GM18909 (cell line): ENCODE results near the gene GADD45A.
"Not testable (repeated sequence)": the region's sequence is repeated elsewhere in the genome, so short reads cannot be mapped to it uniquely, and the experiment has no call there.

Experiments used
- ATAC-seq: cut with Tn5 transposase; IDR thresholded peaks from one replicate; pipeline ENCODE4 v1.9.1; 2021; ENCODE audit warnings: mild to moderate bottlenecking; ENCODE audit not compliant: unreplicated experiment, poor library complexity

Gene GADD45A

DNA sequence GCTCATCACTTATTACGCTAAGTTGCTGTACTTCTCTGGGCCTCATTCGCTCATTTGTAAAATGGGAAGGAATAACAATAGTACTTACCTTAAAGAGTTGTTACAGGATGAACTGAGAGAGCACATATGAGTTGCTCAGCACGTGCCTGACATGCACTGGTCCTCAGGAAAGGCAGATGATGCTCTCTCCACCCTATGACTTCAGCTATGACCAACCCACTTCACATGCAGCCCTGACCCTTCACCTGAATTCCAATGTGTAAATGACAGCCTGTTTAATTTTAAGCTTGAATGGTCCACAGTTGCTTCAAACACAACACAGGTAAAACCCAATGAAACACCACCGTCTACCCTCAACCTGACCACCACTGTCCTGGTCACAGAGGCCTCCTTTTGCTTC is 32.9 kb downstream of the GADD45A start:
- no peak for ATAC-seq

DNA sequence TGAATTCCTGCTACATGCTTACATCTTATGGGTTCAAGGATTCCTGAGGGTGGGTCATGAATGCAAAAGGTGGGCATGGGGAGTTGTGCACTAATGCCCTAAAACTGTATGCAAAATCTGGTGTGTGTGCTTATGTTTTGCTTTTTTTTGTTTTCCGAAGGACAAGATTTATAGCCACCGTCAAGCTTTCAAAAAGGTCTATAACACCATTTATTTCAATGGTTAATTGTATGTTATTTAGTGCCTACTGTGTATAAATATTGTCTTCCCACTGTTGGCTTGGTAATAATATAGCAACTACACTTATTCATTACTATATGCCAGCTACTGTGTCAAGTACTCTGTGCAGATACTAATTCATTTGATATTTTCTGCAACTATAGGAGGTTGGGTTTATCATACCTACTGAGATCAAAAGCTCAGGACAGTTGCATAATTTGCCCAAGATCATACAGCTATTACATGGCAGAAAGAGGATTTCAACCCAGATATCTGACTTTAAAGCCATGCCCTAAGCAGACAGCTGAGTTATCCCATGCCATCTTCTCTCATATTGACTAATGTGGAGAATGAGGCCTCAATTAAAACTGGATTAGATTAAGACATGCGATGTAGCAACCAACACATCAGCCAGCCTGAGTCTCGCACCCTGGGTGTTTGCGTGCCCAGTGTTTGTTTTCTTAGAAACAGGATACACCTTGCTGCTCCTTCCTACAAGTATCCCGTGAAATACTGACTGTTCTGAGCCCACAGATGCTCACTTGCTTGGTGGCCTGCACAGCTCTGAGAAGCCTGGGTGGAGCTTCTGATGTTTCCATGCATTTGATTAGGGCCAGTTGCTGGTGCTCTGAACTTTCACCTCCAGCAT is 34.6 kb downstream of the GADD45A start:
- no peak for ATAC-seq

DNA sequence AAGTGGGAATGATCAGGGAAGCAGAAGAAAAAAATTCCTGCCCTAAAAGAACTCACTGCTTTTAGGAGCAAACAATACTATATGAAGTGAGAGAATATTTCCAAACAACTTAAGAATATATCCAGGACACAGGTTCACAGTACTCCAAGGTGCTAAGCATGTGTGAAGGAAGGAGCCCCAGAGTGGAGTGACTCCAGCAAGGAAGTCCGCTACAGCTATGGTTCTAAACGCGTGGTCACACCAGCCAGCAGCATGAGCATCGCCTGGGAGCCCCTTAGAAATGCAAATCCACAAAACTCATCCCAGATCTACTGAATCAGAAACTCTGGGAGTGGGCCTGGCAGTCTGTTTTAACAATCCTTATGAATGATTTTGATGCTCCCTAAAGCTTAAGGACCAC is 36.1 kb downstream of the GADD45A start:
- no peak for ATAC-seq

DNA sequence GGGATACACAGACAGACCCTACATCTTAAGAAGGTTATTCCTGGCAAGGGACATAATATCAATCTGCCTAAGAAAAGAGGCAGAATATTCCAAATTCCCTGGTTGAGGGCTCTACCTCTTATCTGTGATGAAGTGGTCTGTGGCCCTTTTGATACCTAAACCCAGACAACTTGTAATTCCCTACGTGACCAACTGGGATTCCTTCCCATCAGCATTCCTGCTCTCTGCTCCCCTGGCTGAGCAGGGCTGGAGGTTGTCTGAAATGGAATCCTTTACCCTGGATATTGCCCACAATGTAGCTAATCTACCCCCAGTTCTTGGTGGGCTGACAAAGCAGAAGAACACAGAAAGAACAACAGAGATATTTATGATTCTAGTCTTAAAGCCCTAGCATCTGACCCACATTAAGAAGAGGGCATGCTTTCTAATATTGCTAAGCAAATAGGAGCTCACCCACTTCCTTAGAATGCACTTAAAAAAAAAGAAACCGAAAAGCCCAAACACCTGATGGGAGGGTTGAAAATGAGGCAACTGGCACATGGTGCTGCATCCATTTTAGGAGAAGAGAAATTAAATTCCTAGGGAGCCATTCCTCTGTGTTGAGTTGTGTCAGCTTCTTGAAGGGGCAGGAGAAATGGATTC is 36.8 kb downstream of the GADD45A start:
- no peak for ATAC-seq

DNA sequence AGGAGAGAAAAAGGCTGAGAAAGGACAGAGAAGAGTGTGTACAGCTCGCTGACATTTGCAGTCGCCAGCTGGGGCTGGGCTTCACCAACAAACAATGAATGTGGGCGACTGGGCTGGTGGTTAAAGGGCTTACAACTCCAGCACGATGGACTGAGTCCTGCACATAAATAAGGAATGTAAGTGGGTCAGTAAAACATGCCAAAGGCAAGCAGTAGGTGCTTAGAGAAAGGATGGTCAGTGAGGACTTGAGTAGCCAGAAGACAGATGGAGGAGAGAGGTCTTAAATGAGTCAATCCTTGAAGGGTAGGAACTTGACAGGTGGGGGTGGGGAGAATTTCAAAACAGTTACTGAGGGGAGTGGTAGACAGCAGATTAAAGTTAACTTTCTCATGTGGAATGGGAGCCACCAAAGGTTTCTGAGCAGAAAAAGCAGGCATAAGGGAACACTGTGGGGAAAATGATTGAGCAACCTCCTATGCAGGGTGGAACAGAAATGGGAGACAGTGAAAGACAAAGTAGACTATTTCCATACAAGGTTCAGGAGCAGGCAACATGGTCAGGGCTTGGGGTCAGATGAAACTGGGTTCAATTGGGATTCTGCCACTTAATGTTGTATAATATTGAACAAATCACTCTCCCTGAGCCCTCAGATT is 37.4 kb downstream of the GADD45A start:
- ATAC-seq: no peak

DNA sequence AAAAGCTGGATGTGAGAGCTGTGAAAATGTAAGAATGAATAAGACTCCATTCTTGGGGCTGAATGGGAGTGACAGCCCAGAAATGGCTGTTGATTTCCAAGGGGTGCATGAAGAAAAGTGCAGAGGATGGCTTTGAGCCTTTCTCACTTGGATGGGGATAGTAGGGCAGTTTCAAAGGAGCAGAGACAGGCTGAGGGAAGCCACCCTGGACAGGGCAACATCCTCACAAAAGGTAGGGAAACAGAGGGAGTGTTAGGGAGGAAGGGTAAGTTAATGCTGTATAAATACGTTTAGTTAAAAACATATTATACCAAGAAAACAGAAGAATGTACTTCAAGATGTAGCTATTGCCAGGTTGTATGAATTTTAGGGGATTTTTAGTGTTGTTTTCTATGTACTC is 38.1 kb downstream of the GADD45A start:
- ATAC-seq: no peak

DNA sequence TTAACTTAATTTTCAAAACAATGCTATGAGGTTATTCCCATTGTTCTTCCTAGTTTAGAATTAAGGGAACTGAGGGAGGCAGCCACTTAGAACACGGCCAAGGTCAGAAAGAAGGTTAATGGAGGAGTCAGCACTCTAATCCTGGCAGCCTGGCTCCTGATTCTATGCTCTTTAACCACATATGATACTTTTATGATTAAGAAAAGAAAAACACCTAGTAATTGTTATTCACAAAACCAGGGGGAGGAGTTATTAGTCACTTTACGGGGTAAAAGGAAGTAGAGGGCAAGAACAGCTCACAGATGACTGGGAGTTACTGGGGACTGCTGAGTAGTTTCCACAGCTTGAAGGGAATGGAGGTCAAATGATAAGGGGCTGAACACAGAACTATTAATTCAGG is 38.6 kb downstream of the GADD45A start:
- peak; percentile 79 for ATAC-seq

DNA sequence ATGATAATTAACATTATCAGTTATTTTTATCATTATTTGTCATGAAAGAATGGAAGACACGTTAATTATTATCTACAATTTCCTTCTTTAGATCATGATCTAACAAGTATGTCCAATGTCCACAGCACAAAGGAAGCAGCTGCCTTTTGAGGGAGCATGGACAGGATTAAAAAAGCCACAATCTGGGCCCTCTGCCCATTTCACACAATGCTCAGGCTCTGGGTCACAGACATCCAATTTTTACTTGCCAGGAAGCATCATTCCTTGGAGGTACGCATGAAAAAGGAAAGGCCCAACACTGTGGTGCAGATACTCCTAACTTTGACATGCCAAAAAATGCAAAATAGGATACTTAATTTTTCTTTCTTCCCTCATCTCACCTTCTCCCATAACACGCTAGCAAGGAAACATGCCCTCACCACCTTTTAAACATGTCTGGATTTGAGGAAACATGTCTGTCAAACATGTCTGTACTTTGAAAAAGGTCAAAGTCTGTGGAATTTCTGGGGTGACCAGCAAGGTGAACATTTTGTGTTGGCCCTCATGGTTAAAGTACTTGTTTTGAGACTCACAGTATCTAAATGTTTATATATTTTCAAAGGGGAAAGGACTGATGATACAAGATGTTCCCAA is 40.0 kb downstream of the GADD45A start:
- no peak for ATAC-seq

DNA sequence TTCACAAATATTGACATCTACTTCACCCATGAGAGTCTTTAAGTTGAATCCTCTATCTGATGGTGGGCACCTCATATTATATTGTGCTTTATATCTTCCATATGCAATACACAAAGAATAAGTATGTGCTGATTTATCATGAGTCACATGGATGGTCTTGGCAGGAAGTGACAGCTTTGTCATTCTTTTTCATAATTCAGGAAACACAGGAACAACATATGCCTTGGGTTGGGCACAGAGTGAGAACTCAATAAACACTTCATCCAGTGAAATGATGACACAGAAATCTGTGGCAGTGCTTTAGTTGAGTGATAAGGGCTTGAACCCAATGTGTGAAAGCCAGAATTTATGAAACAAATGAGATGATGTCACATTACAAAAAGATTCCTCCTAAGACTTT is 41.2 kb downstream of the GADD45A start:
- ATAC-seq: no peak

DNA sequence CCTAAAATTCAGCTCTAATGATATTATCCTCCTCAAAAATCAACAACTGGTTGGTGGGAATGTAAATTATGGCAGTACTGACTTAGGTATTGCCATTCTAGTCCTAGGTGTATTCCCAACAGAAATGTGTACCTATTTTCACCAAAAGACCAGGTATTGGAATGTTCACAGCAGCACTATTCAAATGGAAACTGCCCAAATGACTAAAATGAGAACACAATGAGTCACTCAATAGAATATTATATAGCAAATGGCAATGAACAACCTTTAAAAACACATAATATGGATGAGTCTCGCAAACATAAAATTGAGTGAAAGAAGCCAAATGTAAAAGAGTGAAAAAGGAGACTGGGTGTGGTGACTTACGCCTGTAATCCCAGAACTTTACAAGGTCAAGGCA is 44.9 kb downstream of the GADD45A start:
- no peak for ATAC-seq

DNA sequence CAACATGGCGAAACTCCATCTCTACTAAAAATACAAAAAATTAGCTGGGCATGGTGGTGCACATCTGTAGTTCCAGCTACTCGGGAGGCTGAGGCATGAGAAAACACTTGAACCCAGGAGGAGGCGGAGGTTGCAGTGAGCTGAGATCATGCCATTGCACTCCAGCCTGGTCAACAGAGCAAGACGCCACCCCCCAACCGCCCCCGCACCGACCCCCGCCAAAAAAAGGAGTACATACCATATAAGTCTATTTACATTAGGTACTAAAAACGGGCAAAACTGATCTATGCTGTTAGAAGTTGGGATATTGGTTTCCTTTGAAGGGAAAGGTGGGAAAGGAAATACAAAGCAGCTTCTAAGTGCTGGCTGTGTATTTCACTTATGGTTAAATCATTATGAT is 45.3 kb downstream of the GADD45A start:
- ATAC-seq: not testable (repeated sequence)

DNA sequence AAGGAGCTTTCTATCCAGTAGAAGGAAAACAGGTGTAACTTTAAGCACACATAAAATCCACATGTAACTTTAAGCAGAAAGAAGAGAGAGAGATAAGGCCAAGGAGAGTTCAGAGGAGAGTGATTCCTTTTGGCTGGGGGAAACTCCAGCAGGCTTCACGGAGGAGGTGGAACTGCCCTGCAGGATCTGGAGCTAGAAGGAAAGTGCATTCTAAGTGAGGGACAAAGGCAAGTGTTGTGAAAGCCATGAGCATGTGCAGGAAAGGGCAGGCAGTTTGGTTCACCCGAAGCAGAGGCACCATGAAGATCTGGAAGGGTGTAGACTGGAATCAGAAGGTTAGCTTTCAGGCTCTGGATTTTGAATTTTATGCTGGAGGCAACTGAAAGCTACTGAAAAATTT is 46.3 kb downstream of the GADD45A start:
- no peak for ATAC-seq

DNA sequence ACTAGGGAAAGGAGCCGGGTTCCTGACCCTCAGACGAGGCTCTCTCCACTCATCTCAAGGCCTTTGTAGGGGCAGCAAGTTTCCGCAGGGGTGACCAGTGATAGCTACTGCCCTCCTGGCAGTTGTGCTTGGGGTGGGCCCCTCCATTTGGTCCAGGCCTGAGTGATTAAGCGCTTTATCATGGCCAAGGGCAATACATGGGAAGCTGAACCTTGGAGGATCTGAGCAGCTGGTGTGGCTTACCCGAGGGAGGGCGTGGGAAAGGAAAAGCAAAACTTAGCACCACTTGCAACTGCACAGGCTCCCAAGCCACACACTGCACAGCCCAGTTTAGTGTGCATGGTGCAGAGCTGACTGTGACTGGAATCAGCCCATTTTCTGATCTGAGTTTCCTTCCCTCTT is 47.8 kb downstream of the GADD45A start:
- ATAC-seq: peak; percentile 38

DNA sequence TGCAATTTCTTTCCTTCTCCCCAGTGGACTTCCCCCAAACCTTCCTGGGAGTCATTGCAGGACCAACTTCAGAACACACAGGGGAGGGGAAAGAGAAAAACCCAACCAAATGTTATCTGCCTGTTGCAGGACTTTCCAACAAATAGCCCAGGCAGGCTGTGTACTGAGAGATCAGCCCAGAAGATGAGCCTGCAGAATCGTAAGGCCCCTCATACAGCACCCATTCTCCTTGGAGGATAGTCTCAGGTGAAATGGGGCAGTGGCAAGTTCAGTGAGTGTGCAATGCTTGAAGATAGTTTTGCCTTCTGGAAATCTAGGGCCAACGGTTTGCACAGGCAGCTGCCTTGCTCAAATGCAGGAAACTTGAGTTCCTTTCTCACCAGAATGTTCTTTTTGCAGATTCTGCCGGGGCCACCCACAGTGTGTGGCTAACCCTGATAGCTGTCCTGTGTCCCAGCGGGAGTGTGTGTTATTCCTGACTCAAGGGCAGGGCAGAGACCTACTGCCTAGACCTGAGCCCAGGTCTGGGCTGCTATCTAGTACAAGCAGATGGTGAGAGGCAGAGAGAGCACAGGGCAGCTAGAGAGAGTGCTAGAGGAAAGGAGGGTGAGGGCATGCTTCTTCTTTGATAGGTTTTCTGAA is 48.8 kb downstream of the GADD45A start:
- ATAC-seq: no peak

DNA sequence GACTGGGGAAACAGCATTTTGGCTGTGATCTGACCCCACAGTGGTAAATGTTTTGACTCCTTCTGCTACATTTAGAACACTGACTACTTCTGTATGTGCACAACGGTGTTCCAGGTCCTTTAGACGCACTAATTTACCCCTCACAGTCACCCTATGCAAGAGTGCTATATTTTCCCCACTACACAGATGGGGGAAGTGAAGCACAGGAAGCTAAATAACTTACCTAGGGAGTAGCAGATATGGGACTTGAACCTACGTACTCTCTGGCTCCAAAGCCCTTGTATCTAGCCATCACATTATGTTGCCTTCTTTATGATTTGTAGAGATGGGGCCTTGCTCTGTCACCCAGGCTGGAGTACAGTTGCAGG is 49.3 kb downstream of the GADD45A start:
- no peak for ATAC-seq

DNA sequence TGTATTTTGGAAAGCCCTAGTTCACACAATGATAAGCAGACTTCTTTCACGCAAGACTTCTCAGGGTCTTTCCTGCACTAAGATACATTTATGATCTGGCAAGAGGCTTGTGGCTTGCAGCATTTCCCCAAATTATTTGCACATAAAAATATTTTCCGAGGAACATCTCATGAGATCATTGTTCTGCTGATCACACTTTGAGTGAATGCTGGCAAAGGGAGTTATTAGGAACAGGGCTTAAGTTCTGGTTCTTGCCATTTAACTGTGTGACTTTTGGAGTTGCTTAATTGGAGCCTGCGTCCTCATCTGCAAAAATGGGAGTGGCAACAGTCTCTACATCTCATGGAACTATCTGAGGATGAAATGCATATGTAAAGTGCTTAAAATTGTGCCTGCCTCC is 50.2 kb downstream of the GADD45A start:
- ATAC-seq: no peak

DNA sequence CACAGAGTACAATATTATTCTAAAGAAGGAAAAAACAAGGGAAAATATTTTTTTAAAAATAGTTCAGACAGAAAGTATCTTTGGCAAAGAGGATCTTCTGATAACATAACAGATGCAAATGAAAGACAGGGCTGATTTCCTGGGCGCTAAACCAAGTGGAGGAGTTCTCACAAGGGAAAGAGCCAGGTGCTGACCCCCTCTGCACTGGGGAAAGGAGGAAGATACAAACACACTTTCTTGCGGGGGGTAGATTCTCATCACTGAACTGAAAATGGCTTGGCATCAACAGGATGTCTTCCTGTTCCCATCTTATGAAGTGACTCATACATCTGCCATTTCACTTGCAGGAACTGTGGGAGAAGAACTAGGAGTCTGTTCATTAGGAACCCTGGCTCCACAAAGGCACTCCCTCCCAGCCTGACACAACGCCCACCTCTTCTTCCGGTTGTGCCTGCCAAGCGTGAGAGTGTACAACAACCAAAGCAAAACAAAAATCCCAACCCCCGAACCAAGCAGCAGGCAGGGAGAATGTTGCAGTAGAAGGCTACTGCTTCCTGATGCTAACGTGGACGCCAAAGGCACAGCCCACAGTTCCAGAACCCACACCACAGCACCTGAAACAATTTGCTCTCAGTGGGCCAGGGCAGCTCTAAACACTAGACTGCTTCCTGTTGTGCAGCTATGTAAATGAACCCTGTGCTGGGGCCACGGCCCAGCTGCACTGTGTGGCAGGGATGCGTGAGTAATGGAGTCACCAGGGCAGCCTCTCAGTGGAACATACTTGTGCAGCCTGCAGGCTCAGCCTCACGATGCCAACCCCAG is 51.0 kb downstream of the GADD45A start:
- ATAC-seq: peak; percentile 97

DNA sequence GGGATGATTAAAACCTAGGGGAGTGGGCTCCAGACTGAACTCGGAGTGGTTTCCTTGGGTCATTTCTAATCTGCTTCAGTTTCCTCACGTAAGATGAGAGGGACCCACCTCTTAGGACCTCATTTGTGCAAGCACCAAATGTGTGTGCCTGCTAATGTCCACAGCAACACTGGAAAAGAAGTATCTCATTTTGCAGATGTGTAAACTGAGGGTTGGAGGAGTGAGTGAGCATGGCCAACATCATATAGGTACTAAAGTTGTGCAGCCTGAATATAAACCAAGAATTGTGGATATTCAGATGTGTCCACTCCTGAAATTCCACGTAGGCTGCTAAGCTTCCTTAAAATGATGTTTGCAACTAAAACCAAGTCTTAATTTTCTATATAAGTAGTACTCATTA is 51.7 kb downstream of the GADD45A start:
- ATAC-seq: no peak

DNA sequence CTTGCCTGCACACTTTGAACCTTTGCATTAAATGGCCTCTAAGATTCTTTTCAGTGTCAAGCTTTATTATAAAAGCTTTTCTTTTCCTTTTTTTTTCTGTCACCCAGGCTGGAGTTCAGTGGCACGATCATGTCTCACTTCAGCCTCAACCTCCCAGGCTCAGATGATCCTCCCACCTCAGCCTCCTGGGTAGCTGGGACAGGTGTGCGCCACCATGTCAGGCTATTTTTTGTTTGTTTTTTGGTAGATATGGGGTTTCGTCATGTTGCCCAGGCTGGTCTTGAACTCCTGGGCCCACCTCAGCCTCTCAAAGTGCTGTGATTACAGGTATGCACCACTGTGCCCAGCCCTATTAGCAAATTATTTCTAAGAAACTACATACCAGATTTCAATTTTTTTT is 52.9 kb downstream of the GADD45A start:
- ATAC-seq: no peak
